ENCODE measurements around the gene MEN1. TPM values are rescaled to one million over a fixed set of nuclear protein-coding genes. Genes with fewer than 3 reads are reported as not detected.

MEN1 gene
- total RNA-seq, 4 donors from 2014 or later: 8.6 to 15.8 (median 13.4) TPM

- no peak for TF ChIP-seq CTCF (IDR thresholded peaks at IDR 0.05; ENCODE audit: low read depth)
Measured at GRCh38 chr11:64833509-64833908, 23.2 kb upstream of the MEN1 start.

- TF ChIP-seq CTCF (IDR thresholded peaks at IDR 0.05; ENCODE audit: low read depth): no peak
Measured at GRCh38 chr11:64833198-64833502, 22.8 kb upstream of the MEN1 start.

GRCh38 chr11:64832467-64833197 lies 22.3 kb upstream of the MEN1 start:
- TF ChIP-seq CTCF (IDR thresholded peaks at IDR 0.05; ENCODE audit: low read depth): no peak

GRCh38 chr11:64831411-64831891 lies 21.1 kb upstream of the MEN1 start:
- no peak for TF ChIP-seq CTCF (IDR thresholded peaks at IDR 0.05; ENCODE audit: low read depth)

- no peak for TF ChIP-seq CTCF (IDR thresholded peaks at IDR 0.05; ENCODE audit: low read depth)
Measured at GRCh38 chr11:64829536-64830251, 19.3 kb upstream of the MEN1 start.

GRCh38 chr11:64827451-64827839 lies 17.1 kb upstream of the MEN1 start:
- no peak for TF ChIP-seq CTCF (IDR thresholded peaks at IDR 0.05; ENCODE audit: low read depth)

- no peak for TF ChIP-seq CTCF (IDR thresholded peaks at IDR 0.05; ENCODE audit: low read depth)
Measured at GRCh38 chr11:64826578-64827450, 16.5 kb upstream of the MEN1 start.

All from subcutaneous adipose tissue (tissue), 4 donors.